ENCODE data around the gene AUTS2. TPM values are rescaled to one million over a fixed set of nuclear protein-coding genes. Genes with fewer than 3 reads are reported as not detected.

The AUTS2 gene
- total RNA-seq, 1 experiment from 2014 or later: not detected

DNA sequence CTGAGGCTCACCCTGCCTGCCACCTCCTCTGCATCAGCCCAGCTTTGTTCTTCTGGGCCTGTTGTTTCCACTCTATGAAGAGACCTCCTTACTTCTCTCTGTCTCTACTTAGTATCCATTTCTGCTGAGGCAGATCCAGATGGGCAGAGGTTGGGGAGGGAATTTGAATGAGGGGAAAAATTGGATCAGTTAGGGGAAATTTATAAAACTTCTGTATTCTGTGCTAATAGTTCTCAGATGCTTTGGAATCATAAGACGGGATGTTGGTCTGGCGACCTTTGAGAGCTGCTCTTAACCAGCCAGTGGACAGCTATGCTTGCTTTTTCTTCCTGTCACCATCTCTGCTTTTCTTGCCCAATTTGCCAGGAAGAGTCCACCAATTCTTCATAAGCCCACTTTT lies 55.5 kb downstream of the AUTS2 start:
- no peaks in the 10 kb centered on the region for H3K27me3 Mint-ChIP-seq (ENCODE audit: unreplicated experiment)
- no peak for TF ChIP-seq CTCF (IDR thresholded peaks at IDR 0.05; ENCODE audit: unreplicated experiment)
- peaks cover under 1% of the 10 kb centered on the region for H3K9me3 Mint-ChIP-seq (ENCODE audit: low read depth, unreplicated experiment)
- no peak overlapping the region for H3K27ac Mint-ChIP-seq (ENCODE audit: unreplicated experiment)
- H3K4me1 Mint-ChIP-seq (ENCODE audit: low read depth, unreplicated experiment): no peaks in the 10 kb centered on the region
- BruUV-seq (replicated peaks): no TSS peak
- intact Hi-C loops (cut with micrococcal nuclease; ENCODE audit: unreplicated experiment): no loop called here
- DNase-seq: no peak
- CTCF ChIA-PET: no interaction called here
- H3K4me3 Mint-ChIP-seq (ENCODE audit: low read depth, unreplicated experiment): no peak overlapping the region
- no peaks in the 10 kb centered on the region for H3K36me3 Mint-ChIP-seq (ENCODE audit: insufficient read depth, unreplicated experiment)

- Mint-ChIP-seq H3K9me3 (ENCODE audit: low read depth, unreplicated experiment) (peaks cover 3% of the 10 kb centered on the region), H3K4me1 (ENCODE audit: low read depth, unreplicated experiment) (no peaks in the 10 kb centered on the region), H3K27me3 (ENCODE audit: unreplicated experiment) (no peaks in the 10 kb centered on the region), H3K36me3 (ENCODE audit: insufficient read depth, unreplicated experiment) (no peaks in the 10 kb centered on the region), H3K27ac (ENCODE audit: unreplicated experiment) (no peak overlapping the region), H3K4me3 (ENCODE audit: low read depth, unreplicated experiment) (no peak overlapping the region)
- CTCF ChIA-PET: no interaction called here
- BruUV-seq (replicated peaks): no TSS peak
- no peak for TF ChIP-seq CTCF (IDR thresholded peaks at IDR 0.05; ENCODE audit: unreplicated experiment)
- intact Hi-C loops (cut with micrococcal nuclease; ENCODE audit: unreplicated experiment): no loop called here
- no peak for DNase-seq
Observed at GRCh38 chr7:69654381-69654780, 56.1 kb downstream of the AUTS2 start.

DNA sequence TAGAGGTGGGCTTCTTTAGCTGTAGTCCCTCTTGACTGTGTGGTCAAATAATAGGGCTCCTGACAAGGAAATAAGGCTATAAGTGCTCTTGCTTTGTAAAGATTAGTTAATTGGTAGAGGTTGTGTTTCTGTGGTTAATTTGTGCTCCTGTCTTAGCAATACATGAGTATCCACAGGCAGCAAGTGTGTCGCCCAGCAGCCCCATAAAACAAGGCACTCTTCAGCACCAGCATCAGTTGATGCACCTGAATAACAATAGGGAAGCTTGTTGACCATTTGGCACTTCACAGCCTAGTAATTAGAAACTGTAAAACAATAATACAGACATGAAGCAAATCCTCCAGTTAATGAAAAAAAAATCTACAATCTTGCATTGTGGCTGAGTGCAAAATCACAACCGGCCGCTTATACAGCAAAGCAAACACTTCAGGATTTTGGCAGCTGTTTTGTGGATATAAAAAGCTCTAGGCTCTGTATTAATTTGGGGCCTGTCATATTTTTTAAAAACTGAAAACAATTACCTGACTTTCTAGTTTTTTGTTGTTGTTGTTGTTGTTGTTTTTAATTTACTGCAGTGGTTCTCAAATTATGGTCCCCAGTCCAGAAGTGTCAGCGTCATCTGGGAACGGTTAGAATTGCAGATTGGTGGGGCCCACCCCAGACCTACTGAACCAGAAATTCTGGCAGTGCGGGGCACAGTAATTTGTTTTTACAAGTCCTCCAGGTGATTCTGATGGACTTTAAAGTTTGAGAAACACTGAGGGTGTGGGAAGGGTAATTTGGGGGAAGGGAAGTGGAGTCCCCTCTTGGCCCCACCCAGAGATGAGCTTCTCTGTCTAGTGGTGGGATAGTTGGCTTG lies 56.8 kb downstream of the AUTS2 start:
- Mint-ChIP-seq H3K27me3 (ENCODE audit: unreplicated experiment) (no peaks in the 10 kb centered on the region), H3K4me1 (ENCODE audit: low read depth, unreplicated experiment) (no peaks in the 10 kb centered on the region), H3K4me3 (ENCODE audit: low read depth, unreplicated experiment) (no peak overlapping the region), H3K27ac (ENCODE audit: unreplicated experiment) (no peak overlapping the region), H3K36me3 (ENCODE audit: insufficient read depth, unreplicated experiment) (no peaks in the 10 kb centered on the region), H3K9me3 (ENCODE audit: low read depth, unreplicated experiment) (peaks cover 3% of the 10 kb centered on the region)
- CTCF ChIA-PET: no interaction called here
- intact Hi-C loops (cut with micrococcal nuclease; ENCODE audit: unreplicated experiment): no loop called here
- TF ChIP-seq CTCF (IDR thresholded peaks at IDR 0.05; ENCODE audit: unreplicated experiment): no peak
- DNase-seq: no peak
- no TSS peak for BruUV-seq (replicated peaks)

GRCh38 chr7:69656077-69656476 lies 57.8 kb downstream of the AUTS2 start:
- H3K27me3 Mint-ChIP-seq (ENCODE audit: unreplicated experiment): no peaks in the 10 kb centered on the region
- intact Hi-C loops (cut with micrococcal nuclease; ENCODE audit: unreplicated experiment): no loop called here
- H3K27ac Mint-ChIP-seq (ENCODE audit: unreplicated experiment): no peak overlapping the region
- no peaks in the 10 kb centered on the region for H3K36me3 Mint-ChIP-seq (ENCODE audit: insufficient read depth, unreplicated experiment)
- no peak for DNase-seq
- BruUV-seq (replicated peaks): no TSS peak
- no peak for TF ChIP-seq CTCF (IDR thresholded peaks at IDR 0.05; ENCODE audit: unreplicated experiment)
- CTCF ChIA-PET: no interaction called here
- no peak overlapping the region for H3K4me3 Mint-ChIP-seq (ENCODE audit: low read depth, unreplicated experiment)
- H3K4me1 Mint-ChIP-seq (ENCODE audit: low read depth, unreplicated experiment): no peaks in the 10 kb centered on the region
- H3K9me3 Mint-ChIP-seq (ENCODE audit: low read depth, unreplicated experiment): peaks cover 3% of the 10 kb centered on the region
